ENCODE measurements around the gene CTDP1.

Gene CTDP1

GRCh38 chr18:79770826-79771225 lies 91.2 kb downstream of the CTDP1 start:
- DNase-seq: no peak

- no peak for DNase-seq
Measured at GRCh38 chr18:79771446-79772107, 92.0 kb downstream of the CTDP1 start.

GRCh38 chr18:79772108-79772864 lies 92.7 kb downstream of the CTDP1 start:
- no peak for DNase-seq

- no peak for DNase-seq
Measured at GRCh38 chr18:79772865-79773696, 93.5 kb downstream of the CTDP1 start.

- no peak for DNase-seq
Measured at GRCh38 chr18:79774111-79774510, 94.5 kb downstream of the CTDP1 start.

GRCh38 chr18:79775441-79776221 lies 96.0 kb downstream of the CTDP1 start:
- DNase-seq: no peak

GRCh38 chr18:79776674-79777073 lies 97.1 kb downstream of the CTDP1 start:
- no peak for DNase-seq

GRCh38 chr18:79778291-79778791 lies 98.7 kb downstream of the CTDP1 start:
- no peak for DNase-seq

- no peak for DNase-seq
Measured at GRCh38 chr18:79779021-79779699, 99.6 kb downstream of the CTDP1 start.

- DNase-seq: no peak
Measured at GRCh38 chr18:79779700-79780190, 100.1 kb downstream of the CTDP1 start.

- no peak for DNase-seq
Measured at GRCh38 chr18:79780547-79780946, 100.9 kb downstream of the CTDP1 start.

- no peak for DNase-seq
Measured at GRCh38 chr18:79781331-79781941, 101.8 kb downstream of the CTDP1 start.

- no peak for DNase-seq
Measured at GRCh38 chr18:79782566-79783308, 103.1 kb downstream of the CTDP1 start.

- no peak for DNase-seq
Measured at GRCh38 chr18:79784071-79784913, 104.7 kb downstream of the CTDP1 start.

GRCh38 chr18:79784965-79785770 lies 105.6 kb downstream of the CTDP1 start:
- no peak for DNase-seq

GRCh38 chr18:79785831-79786230 lies 106.2 kb downstream of the CTDP1 start:
- no peak for DNase-seq

- no peak for DNase-seq
Measured at GRCh38 chr18:79786304-79786703, 106.7 kb downstream of the CTDP1 start.

GRCh38 chr18:79786786-79787526 lies 107.4 kb downstream of the CTDP1 start:
- no peak for DNase-seq

Data from islet precursor cell (in vitro differentiated cells).